HG02610 (cell line): ENCODE data around the gene MYO18B.

Source experiments
- ATAC-seq: cut with Tn5 transposase; IDR thresholded peaks from one replicate; pipeline ENCODE4 v1.9.1; 2021; ENCODE audit warnings: mild to moderate bottlenecking, moderate library complexity; ENCODE audit not compliant: unreplicated experiment

MYO18B gene

GRCh38 chr22:25772288-25772687 lies 30.3 kb downstream of the MYO18B start:
- ATAC-seq, result no peak

GRCh38 chr22:25774575-25775026 lies 32.6 kb downstream of the MYO18B start:
- no peak for ATAC-seq

GRCh38 chr22:25775531-25775930 lies 33.5 kb downstream of the MYO18B start:
- no peak for ATAC-seq

DNA sequence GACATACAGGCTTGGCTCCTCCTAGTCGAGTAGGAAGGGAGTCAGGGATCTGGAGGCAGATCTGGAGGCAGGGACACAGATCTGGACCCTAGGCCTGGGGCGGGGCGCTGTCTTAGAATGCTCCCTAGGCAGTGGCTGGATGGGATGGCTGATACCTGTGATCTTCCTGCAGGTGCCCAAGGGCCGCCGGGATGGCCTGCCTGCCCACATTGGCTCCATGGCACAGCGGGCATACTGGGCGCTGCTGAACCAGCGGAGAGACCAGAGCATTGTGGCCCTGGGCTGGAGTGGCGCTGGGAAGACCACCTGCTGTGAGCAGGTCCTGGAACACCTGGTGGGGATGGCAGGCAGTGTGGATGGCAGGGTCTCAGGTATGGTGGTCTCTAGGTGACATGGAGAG lies 35.4 kb downstream of the MYO18B start:
- ATAC-seq, result no peak

DNA sequence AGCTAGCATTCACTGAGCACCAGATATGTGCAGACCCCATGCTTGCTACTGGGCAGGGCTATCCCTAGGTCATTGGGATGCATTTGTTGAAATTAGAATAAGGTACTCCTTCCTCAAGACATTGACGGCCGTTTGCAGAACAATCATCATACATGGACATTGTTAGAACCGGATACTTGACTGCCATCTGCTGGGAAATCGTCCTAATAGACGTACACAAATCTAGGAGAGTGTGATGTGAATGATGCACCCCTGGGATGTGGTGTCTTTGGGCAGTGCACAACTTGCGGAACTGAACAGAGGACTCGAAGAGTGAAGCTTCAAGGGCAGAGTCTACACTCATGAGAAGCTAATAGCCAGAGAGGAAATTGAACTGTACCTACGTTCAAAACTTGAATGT lies 35.9 kb downstream of the MYO18B start:
- ATAC-seq, result no peak

DNA sequence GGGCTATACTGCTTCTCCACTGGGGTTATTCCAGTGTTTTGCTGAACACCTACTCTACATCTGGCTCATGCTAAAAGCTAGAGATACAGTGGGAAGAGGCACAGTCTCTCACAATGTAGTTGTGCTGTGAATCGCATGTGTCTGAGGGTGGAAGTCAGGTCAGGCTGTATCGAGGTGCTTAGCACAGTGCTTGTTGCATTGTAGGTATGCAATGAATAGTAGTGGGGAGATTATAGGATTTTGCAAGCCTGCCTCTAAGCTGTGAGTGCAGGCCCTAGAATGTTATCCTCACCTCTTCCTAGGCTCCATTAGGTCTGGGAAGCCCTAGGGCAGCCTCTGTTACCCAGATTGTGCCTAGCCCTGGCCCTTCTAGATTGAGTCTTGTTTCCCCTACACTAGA lies 37.4 kb downstream of the MYO18B start:
- no peak for ATAC-seq

- ATAC-seq, result no peak
Observed at GRCh38 chr22:25779890-25780289, 37.9 kb downstream of the MYO18B start.

DNA sequence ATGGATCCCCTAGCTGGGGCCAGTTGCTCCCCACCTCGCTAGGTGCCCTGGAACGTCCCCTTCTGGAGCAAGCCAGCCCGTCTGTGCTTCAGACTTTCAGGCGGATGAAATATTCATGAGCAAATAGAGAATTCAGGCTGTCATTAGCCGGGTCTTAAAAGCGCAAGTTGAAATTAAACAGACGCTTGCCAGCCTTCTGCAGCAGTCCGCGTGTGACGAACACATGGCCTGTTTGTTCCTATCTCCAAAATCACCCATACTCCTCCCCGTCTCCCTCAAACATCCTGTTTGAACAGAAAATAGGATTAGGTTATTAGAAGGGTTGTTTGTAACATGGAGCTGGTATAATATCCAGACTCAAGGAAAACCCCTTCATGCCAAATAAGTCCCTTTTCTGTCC lies 38.7 kb downstream of the MYO18B start:
- ATAC-seq, result no peak

DNA sequence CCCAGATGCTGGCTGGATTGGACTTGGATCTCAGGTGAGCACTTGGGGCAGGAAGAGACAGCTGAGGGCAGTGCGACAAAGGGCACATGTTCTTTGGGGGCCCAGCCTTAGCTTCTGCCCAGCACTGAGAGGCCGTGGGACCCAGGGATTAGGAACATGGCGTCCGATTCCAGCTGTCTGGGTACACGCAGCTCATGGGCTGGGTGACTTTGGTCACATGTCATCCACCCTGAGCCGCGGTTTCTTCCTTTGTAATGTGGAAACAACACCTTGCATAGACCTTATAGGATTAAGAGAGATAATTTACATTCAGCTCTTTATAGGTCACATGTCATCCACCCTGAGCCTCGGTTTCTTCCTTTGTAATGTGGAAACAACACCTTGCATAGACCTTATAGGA lies 39.8 kb downstream of the MYO18B start:
- no peak for ATAC-seq

DNA sequence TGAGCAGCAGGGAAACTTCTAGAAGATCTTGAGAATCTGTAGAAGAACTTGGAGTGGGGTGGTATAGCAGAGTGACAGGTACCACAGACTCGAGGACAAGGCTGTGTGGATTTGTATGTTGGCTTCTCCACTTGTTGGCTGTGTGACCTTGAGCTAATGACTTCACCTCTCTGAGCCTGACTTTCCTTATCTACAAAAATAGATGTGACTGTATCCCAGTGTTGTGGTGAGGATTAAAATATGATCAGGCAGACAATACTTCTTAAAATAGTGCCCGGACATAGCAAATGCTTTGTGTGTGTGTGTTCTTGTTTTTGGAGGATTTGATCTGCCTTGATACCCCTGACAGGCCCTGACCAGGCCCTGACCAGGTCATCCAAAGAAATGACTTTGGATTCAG lies 40.8 kb downstream of the MYO18B start:
- ATAC-seq, result no peak

GRCh38 chr22:25783856-25784255 lies 41.9 kb downstream of the MYO18B start:
- ATAC-seq, result no peak

DNA sequence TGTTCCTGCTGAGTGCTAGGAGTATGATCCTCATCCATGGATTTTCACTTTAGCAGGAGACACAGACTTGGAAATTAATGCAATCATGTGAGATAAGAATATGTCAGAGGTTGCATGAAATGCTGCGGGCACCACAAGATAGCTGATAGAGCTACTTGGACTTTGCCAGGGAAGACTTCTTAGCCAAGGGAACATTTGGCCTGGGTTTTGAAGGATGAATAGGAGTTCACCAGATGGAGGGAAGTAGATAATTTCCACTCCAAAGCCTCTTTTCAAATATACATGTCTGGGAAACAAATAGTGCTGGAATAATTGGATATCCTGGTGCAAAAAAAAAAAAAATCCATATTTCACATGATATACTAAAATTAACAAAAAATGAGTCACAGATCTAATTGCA lies 44.2 kb downstream of the MYO18B start:
- ATAC-seq, result no peak

- no peak for ATAC-seq
Observed at GRCh38 chr22:25791556-25791955, 49.6 kb downstream of the MYO18B start.

DNA sequence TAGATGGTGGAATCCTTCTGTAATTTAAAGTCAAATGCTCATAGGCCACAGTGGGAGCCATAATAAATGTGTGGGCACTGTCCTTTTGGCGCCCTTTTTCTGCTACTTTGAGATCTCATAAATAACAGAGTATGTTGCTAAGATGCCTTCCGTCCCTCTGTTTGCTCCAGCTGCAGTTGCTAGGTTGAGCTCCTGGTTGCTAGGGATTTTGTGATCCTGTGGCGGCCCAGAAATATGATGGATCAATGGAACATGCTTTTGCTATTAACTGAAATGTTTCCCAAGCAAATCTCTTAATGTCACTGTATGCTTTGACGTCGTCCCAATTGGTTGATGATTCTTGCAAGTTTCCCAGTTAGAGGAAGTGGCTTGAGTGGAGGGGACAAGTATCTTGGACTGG lies 53.5 kb downstream of the MYO18B start:
- ATAC-seq, result no peak

- ATAC-seq, result no peak
Observed at GRCh38 chr22:25797498-25798290, 55.7 kb downstream of the MYO18B start.

- ATAC-seq, result no peak
Observed at GRCh38 chr22:25800766-25801165, 58.8 kb downstream of the MYO18B start.

GRCh38 chr22:25802018-25802417 lies 60.0 kb downstream of the MYO18B start:
- ATAC-seq, result no peak

DNA sequence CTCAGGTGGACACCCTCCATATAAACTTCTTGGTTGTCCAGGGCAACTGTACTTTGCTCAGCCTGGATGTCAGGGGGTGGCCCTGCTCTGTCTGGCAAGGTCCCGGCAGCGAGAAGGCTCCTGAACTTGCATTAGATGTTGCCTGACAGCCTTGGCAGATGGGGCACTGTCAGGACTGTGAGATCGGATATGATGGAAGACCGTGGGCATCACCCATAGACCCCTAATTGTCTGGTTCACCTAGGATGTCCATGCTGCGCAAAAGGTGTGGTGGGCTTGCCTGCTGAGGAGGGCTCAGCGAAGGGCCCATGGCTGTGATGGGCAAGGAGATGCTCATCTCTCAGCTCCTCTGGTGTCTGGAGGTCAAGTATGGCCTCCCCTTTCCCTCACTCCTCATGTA lies 62.7 kb downstream of the MYO18B start:
- no peak for ATAC-seq

GRCh38 chr22:25806579-25806978 lies 64.6 kb downstream of the MYO18B start:
- ATAC-seq, result no peak

DNA sequence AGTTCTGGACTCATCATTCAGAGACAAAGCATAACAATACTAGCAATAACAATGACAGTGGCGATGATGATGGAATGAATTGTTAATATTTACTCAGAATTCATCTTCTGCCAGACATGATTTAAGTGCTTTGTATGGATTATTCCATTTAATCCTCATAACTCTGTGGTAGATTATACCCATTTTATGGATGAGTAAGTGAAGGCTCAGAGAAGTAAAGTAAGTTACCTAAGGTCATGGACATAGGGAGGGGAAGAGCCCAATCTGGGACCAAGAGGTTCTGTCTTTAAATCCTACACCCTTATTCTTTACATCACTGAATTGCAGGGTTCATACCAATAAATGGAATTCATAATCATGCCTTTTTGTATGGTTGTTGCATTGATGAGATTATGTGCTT lies 72.7 kb downstream of the MYO18B start:
- no peak for ATAC-seq

- ATAC-seq, result no peak
Observed at GRCh38 chr22:25815561-25815960, 73.6 kb downstream of the MYO18B start.

GRCh38 chr22:25816522-25817059 lies 74.6 kb downstream of the MYO18B start:
- no peak for ATAC-seq
